Skeletal muscle tissue (tissue), 4 donors: Measurements from ENCODE around the gene R3HCC1L. TPM values are rescaled to one million over a fixed set of nuclear protein-coding genes. Genes with fewer than 3 reads are reported as not detected.

Experiments
- H3K27ac ChIP-seq: one replicate; pipeline ENCODE4 v1.7.0; 2013; ENCODE audit warnings: mild to moderate bottlenecking, low read depth, low read length, inconsistent platforms
- H3K27me3 ChIP-seq, 3 donors: one replicate each; pipeline ENCODE4 v1.7.0; 2013; ENCODE audit warnings: low read length in 3 of 3; ENCODE audit not compliant: control insufficient read depth in 3 of 3, insufficient read depth in 3 of 3
- H3K36me3 ChIP-seq, 3 donors: one replicate each; pipeline ENCODE4 v1.7.0; 2013; ENCODE audit warnings: low read length in 3 of 3; ENCODE audit not compliant: control insufficient read depth in 3 of 3, insufficient read depth in 3 of 3
- H3K4me1 ChIP-seq, 3 donors: one replicate each; pipeline ENCODE4 v1.7.0; 2013; ENCODE audit warnings: low read length in 3 of 3, mild to moderate bottlenecking in 3 of 3; ENCODE audit not compliant: control insufficient read depth in 3 of 3, insufficient read depth in 3 of 3
- H3K4me3 ChIP-seq, 3 donors: one replicate each; pipeline ENCODE4 v1.7.0; 2013; ENCODE audit warnings: low read length in 3 of 3
- H3K9ac ChIP-seq, 3 donors: one replicate each; pipeline ENCODE4 v1.7.0; 2013; ENCODE audit warnings: low read length in 3 of 3, mild to moderate bottlenecking in 3 of 3, moderate library complexity in 2 of 3, low read depth in 1 of 3
- H3K9me3 ChIP-seq, 3 donors: one replicate each; pipeline ENCODE4 v1.7.0; 2013; ENCODE audit warnings: low read length in 3 of 3; ENCODE audit not compliant: control insufficient read depth in 3 of 3
- total RNA-seq: library from RNA; depleted of rRNA; stranded (reverse); fragments of >200 nt; gene quantifications from one replicate; pipeline ENCODE4 v1.2.3, GENCODE V29; 2014
- donor health status: Osteomylitis.

R3HCC1L gene
- total RNA-seq, 1 donor from 2014 or later, result 9.4 TPM

GRCh38 chr10:98194633-98195032 lies 60.2 kb downstream of the R3HCC1L start:
- Histone ChIP-seq H3K9me3 (no peaks in the 10 kb centered on the region), H3K4me3 (no peak overlapping the region), H3K9ac (no peak overlapping the region), H3K27ac (no peak overlapping the region), H3K4me1 (no peaks in the 10 kb centered on the region), H3K36me3 (no peaks in the 10 kb centered on the region), H3K27me3 (no peaks in the 10 kb centered on the region)

- Histone ChIP-seq H3K4me1 (no peaks in the 10 kb centered on the region), H3K27ac (no peak overlapping the region), H3K27me3 (no peaks in the 10 kb centered on the region), H3K36me3 (no peaks in the 10 kb centered on the region), H3K9ac (no peak overlapping the region), H3K4me3 (no peak overlapping the region), H3K9me3 (no peaks in the 10 kb centered on the region)
Measured at GRCh38 chr10:98195120-98195519, 60.7 kb downstream of the R3HCC1L start.

- H3K9ac ChIP-seq, result no peak overlapping the region
- H3K27me3 ChIP-seq, result no peaks in the 10 kb centered on the region
- no peak overlapping the region for H3K4me3 ChIP-seq
- no peaks in the 10 kb centered on the region for H3K9me3 ChIP-seq
- no peak overlapping the region for H3K27ac ChIP-seq
- no peaks in the 10 kb centered on the region for H3K4me1 ChIP-seq
- no peaks in the 10 kb centered on the region for H3K36me3 ChIP-seq
Measured at GRCh38 chr10:98196985-98197384, 62.5 kb downstream of the R3HCC1L start.

- Histone ChIP-seq H3K27ac (no peak overlapping the region), H3K4me1 (no peaks in the 10 kb centered on the region), H3K9me3 (no peaks in the 10 kb centered on the region), H3K36me3 (no peaks in the 10 kb centered on the region), H3K9ac (no peak overlapping the region), H3K4me3 (no peak overlapping the region), H3K27me3 (no peaks in the 10 kb centered on the region)
Measured at GRCh38 chr10:98201760-98202159, 67.3 kb downstream of the R3HCC1L start.

GRCh38 chr10:98202378-98202777 lies 67.9 kb downstream of the R3HCC1L start:
- Histone ChIP-seq H3K4me3 (no peak overlapping the region), H3K27ac (no peak overlapping the region), H3K4me1 (no peaks in the 10 kb centered on the region), H3K9ac (no peak overlapping the region), H3K36me3 (no peaks in the 10 kb centered on the region), H3K27me3 (no peaks in the 10 kb centered on the region), H3K9me3 (no peaks in the 10 kb centered on the region)

GRCh38 chr10:98205351-98205750 lies 70.9 kb downstream of the R3HCC1L start:
- no peaks in the 10 kb centered on the region for H3K4me1 ChIP-seq
- H3K4me3 ChIP-seq, result no peak overlapping the region
- H3K27me3 ChIP-seq, result no peaks in the 10 kb centered on the region
- H3K9ac ChIP-seq, result no peak overlapping the region
- H3K36me3 ChIP-seq, result peaks cover 2 to 14% (median 7%) of the 10 kb centered on the region in 3 donors
- no peak overlapping the region for H3K27ac ChIP-seq
- H3K9me3 ChIP-seq, result no peaks in the 10 kb centered on the region

GRCh38 chr10:98208925-98209324 lies 74.5 kb downstream of the R3HCC1L start:
- no peak overlapping the region for H3K9ac ChIP-seq

GRCh38 chr10:98209441-98209840 lies 75.0 kb downstream of the R3HCC1L start:
- H3K27ac ChIP-seq, result no peak overlapping the region

More at GRCh38 chr10:98208925-98209324, 74.5 kb downstream of the R3HCC1L start:
- Histone ChIP-seq H3K36me3 (peaks cover 2 to 14% (median 7%) of the 10 kb centered on the region in 3 donors), H3K9me3 (no peaks in the 10 kb centered on the region), H3K4me3 (no peak overlapping the region), H3K27me3 (no peaks in the 10 kb centered on the region), H3K4me1 (no peaks in the 10 kb centered on the region), H3K27ac (no peak overlapping the region)

GRCh38 chr10:98212196-98212595 lies 77.7 kb downstream of the R3HCC1L start:
- Histone ChIP-seq H3K27me3 (no peaks in the 10 kb centered on the region), H3K9ac (no peak overlapping the region), H3K9me3 (no peaks in the 10 kb centered on the region), H3K4me1 (no peaks in the 10 kb centered on the region), H3K4me3 (no peak overlapping the region), H3K36me3 (peaks cover 2 to 14% (median 7%) of the 10 kb centered on the region in 3 donors), H3K27ac (no peak overlapping the region)

More at GRCh38 chr10:98209441-98209840, 75.0 kb downstream of the R3HCC1L start:
- Histone ChIP-seq H3K9me3 (no peaks in the 10 kb centered on the region), H3K27me3 (no peaks in the 10 kb centered on the region), H3K36me3 (peaks cover 2 to 14% (median 7%) of the 10 kb centered on the region in 3 donors), H3K9ac (no peak overlapping the region), H3K4me3 (no peak overlapping the region), H3K4me1 (no peaks in the 10 kb centered on the region)

GRCh38 chr10:98213740-98214139 lies 79.3 kb downstream of the R3HCC1L start:
- H3K4me3 ChIP-seq, result no peak overlapping the region
- peaks cover 2 to 9% (median 2%) of the 10 kb centered on the region in 3 donors for H3K36me3 ChIP-seq
- H3K27me3 ChIP-seq, result no peaks in the 10 kb centered on the region
- no peaks in the 10 kb centered on the region for H3K4me1 ChIP-seq
- no peak overlapping the region for H3K27ac ChIP-seq
- no peaks in the 10 kb centered on the region for H3K9me3 ChIP-seq
- H3K9ac ChIP-seq, result no peak overlapping the region

- peaks cover 0 to 4% (median 0%) of the 10 kb centered on the region in 3 donors for H3K9me3 ChIP-seq
- no peaks in the 10 kb centered on the region for H3K4me1 ChIP-seq
- no peak overlapping the region for H3K4me3 ChIP-seq
- no peak overlapping the region for H3K27ac ChIP-seq
- H3K27me3 ChIP-seq, result no peaks in the 10 kb centered on the region
- no peak overlapping the region for H3K9ac ChIP-seq
- H3K36me3 ChIP-seq, result no peaks in the 10 kb centered on the region
Measured at GRCh38 chr10:98215373-98215772, 80.9 kb downstream of the R3HCC1L start.
